HepG2 (cell line): ENCODE measurements around the gene PARP3. TPM values are rescaled to one million over a fixed set of nuclear protein-coding genes. Genes with fewer than 3 reads are reported as not detected.

ENCODE experiments used
- AKNA ChIP-seq: sonication (generic); formaldehyde crosslinking; IDR thresholded peaks from 2 replicates; pipeline ENCODE4 v1.4.0; 2020; ENCODE audit warnings: missing genetic modification reagents, borderline replicate concordance
- ARID5B ChIP-seq: IDR thresholded peaks from 2 replicates; pipeline ENCODE4 v1.4.0; 2020; ENCODE audit warnings: mild to moderate bottlenecking, missing genetic modification reagents
- BRCA1 ChIP-seq: sonication (generic); formaldehyde crosslinking; IDR thresholded peaks from 2 replicates; pipeline ENCODE4 v1.4.0; 2020; ENCODE audit warnings: missing genetic modification reagents
- KAT7 ChIP-seq: IDR thresholded peaks from 2 replicates; pipeline ENCODE4 v1.6.1; 2018; ENCODE audit warnings: borderline replicate concordance, missing compliant biosample characterization
- SOX5 ChIP-seq: IDR thresholded peaks from 2 replicates; pipeline ENCODE4 v1.6.1; 2016; ENCODE audit warnings: borderline replicate concordance
- TERF1 ChIP-seq: sonication (generic); formaldehyde crosslinking; IDR thresholded peaks from 2 replicates; pipeline ENCODE4 v1.8.0; 2022; ENCODE audit warnings: mild to moderate bottlenecking, missing genetic modification reagents, moderate library complexity
- TFDP1 ChIP-seq: IDR thresholded peaks from 2 replicates; pipeline ENCODE4 v1.6.1; 2016; ENCODE audit warnings: missing compliant biosample characterization, missing genetic modification reagents, borderline replicate concordance
- TGIF2 ChIP-seq: IDR thresholded peaks from 2 replicates; pipeline ENCODE4 v1.6.1; 2016; ENCODE audit warnings: control low read depth, missing compliant biosample characterization
- U2AF1 ChIP-seq: fragments of 200-400 bp; formaldehyde crosslinking; optimal IDR thresholded peaks from 2 replicates; pipeline ENCODE3; 2017; ENCODE audit warnings: mild to moderate bottlenecking, low read depth, low read length
- ZNF326 ChIP-seq: sonication (generic); formaldehyde crosslinking; IDR thresholded peaks from 2 replicates; pipeline ENCODE4 v1.4.0; 2020; ENCODE audit warnings: missing genetic modification reagents, borderline replicate concordance
- ZNF335 ChIP-seq: sonication (generic); formaldehyde crosslinking; IDR thresholded peaks from 2 replicates; pipeline ENCODE4 v1.4.0; 2020; ENCODE audit warnings: missing genetic modification reagents
- ZNF687 ChIP-seq: sonication (generic); formaldehyde crosslinking; IDR thresholded peaks from 2 replicates; pipeline ENCODE4 v1.5.1; 2020; ENCODE audit warnings: mild to moderate bottlenecking, missing genetic modification reagents, moderate library complexity
- polyA plus RNA-seq, 8 experiments: library from polyadenylated mRNA; depleted of rRNA in 3 of 8; stranded (reverse) in 7 of 8; unstranded in 1 of 8; fragments of >200 nt; fragmentation: Illumina TruSeq in 4 of 8; extraction: Trizol in 4 of 8; gene quantifications; 2 replicates each; pipeline versions ENCODE4 v1.2.1 to v1.2.3, GENCODE V29; 2011 to 2016; ENCODE audit warnings: low read depth in 4 of 8, missing spikeins in 1 of 8, mixed read lengths in 1 of 8; ENCODE audit not compliant: insufficient read depth in 1 of 8
- total RNA-seq, 5 experiments: library from RNA; depleted of rRNA; stranded (reverse); fragments of >200 nt; fragmentation: Illumina TruSeq; extraction: Trizol; gene quantifications; 2 replicates each; pipeline ENCODE4 v1.2.3, GENCODE V29; 2016; ENCODE audit warnings: low read depth in 1 of 5

Gene PARP3
- total and polyA plus RNA-seq, 2 of the 13 experiments (the other 11 are each of a cell fraction or from before 2014, with no cell fraction given): 11.2 to 21.5 TPM

- TF ChIP-seq KAT7 (CRISPR knock-in tag) (peak; percentile 80; the same call in 1 of the 2 replicates), TGIF2 (CRISPR knock-in tag) (peak; percentile 66; the same call in 1 of the 2 replicates), ARID5B (CRISPR knock-in tag) (peak; percentile 56; the same call in 1 of the 2 replicates), BRCA1 (CRISPR knock-in tag) (peak; percentile 93), ZNF335 (CRISPR knock-in tag) (peak; percentile 87), AKNA (CRISPR knock-in tag) (0 out of 2 replicates have a peak, but pooled peaks have one; percentile 49), U2AF1 (peak; percentile 78), SOX5 (peak; percentile 77), ZNF687 (peak; percentile 97), TFDP1 (CRISPR knock-in tag) (peak; percentile 57; the same call in 1 of the 2 replicates), TERF1 (CRISPR knock-in tag) (no peak; the same call in 1 of the 2 replicates), ZNF326 (CRISPR knock-in tag) (no peak)
Observed at GRCh38 chr3:51995346-51996163, 53.4 kb downstream of the PARP3 start, which contains the start of gene RPL29 (continued).
